HL-60 (cell line): ENCODE results near the gene SEPTIN14.

ENCODE experiments used
- CTCF ChIP-seq: IDR thresholded peaks from one replicate; pipeline ENCODE4 v1.5.1; 2011; ENCODE audit warnings: low read length, control low read depth, inconsistent platforms; ENCODE audit not compliant: insufficient read depth
- POLR2AphosphoS5 ChIP-seq: IDR thresholded peaks from 2 replicates; pipeline ENCODE4 v1.6.1; 2012; ENCODE audit warnings: low read depth

- TF ChIP-seq CTCF (no peak), POLR2AphosphoS5 (no peak)
Observed at GRCh38 chr7:55792048-55792447, 70.5 kb downstream of the SEPTIN14 start.
